ENCODE measurements around the gene SNORC. TPM values are rescaled to one million over a fixed set of nuclear protein-coding genes. Genes with fewer than 3 reads are reported as not detected.

The SNORC gene
- total and polyA plus RNA-seq, 10 of the 15 experiments (the other 5 are each of a cell fraction or from before 2014, with no cell fraction given), result 0.04 to 0.74 (median 0.45) TPM; not detected in 4

DNA sequence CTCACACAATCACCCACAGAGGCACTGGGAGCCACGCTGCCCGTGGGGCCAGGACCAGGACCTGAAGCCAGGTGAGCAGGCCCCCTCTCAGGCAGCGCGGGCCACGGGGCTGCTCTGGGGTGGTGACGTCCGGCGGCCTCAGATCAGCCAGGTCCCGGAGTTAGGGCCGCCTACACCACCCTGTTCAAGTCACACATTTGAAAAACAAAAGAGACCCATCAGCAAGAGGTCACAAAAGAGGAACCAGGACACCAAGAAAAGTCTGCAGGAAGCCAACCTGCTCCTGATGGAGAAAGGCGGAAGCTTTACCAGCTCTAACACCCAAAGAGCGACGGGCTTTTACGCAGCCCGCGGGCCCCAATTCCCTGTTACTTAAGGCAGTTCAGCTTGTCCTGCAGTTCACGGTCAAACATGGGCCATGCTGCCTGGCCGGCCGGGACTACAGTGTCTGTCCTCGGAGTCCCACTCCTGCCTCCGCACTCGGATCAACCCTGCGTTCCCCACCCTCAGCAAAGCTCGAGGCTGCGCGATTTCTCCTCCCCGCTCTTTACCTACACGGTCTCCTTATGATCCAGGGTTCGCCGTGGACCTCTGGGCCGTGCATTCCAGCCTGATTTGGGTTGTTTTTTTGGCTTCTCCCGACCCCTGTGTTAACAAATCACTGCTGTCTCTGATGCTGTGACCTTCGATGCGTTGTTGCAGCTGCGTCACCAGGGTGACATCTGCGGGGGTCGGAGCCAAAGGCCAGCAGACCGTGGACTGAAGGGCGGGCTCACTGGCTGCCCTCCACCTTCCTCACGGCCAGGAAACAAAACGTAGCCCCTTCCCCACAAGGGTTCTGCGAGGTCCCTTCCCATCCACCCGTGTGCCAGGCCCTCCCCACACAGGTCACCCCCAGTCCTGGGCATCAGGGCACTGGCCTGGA is 31.0 kb downstream of the SNORC start:
- FAIRE-seq (no peak), ATAC-seq (no peak), DNase-seq (ENCODE audit: low read depth, low spot score) (no peak)
- H3K4me3 ChIP-seq, result no peak overlapping the region
- no peaks in the 10 kb centered on the region for H3K4me1 ChIP-seq (ENCODE audit: control insufficient read depth, insufficient read depth, low read length)
- H3K4me2 ChIP-seq (ENCODE audit: control insufficient read depth, insufficient read depth), result no peak overlapping the region
- in situ Hi-C loops (cut with MboI), result no loop called here
- ChIA-PET POLR2A (interaction anchor here (0.6 kb wide), 1 partner anchor 404 kb away, joined by 6 read pairs; no protein-coding TSS in a partner anchor), SMC1A (ENCODE audit: uncharacterized antibody, unreplicated experiment) (no interaction called here), CTCF (no interaction called here), RAD21 (ENCODE audit: unreplicated experiment) (no interaction called here)
- no peaks in the 10 kb centered on the region for H4K20me1 ChIP-seq (ENCODE audit: control insufficient read depth, insufficient read depth)
- no peaks in the 10 kb centered on the region for H3K79me2 ChIP-seq (ENCODE audit: control insufficient read depth, insufficient read depth, low read length)
- 57% methylated on average over 39 of the region's 43 CpGs for WGBS (ENCODE audit: insufficient coverage, insufficient replicate concordance, low lambda C conversion rate, missing lambda C conversion rate)
- no peaks in the 10 kb centered on the region for H3K9me3 ChIP-seq (replicated peaks; ENCODE audit: control insufficient read depth, insufficient read depth, low read length)
- H3K27ac ChIP-seq (ENCODE audit: control insufficient read depth, insufficient read depth), result no peak overlapping the region
- no peaks in the 10 kb centered on the region for H3K27me3 ChIP-seq (replicated peaks in 1 of 2; ENCODE audit: control insufficient read depth in 2 of 2, insufficient read depth in 2 of 2, low read length in 1 of 2)
- H2AFZ ChIP-seq (ENCODE audit: control insufficient read depth, low read depth, low read length), result no peak overlapping the region
- no peak overlapping the region for H3K9ac ChIP-seq (ENCODE audit: control insufficient read depth, insufficient read depth, low read length)
- intact Hi-C loops (cut with micrococcal nuclease; ENCODE audit: unreplicated experiment), result no loop called here
- no peaks in the 10 kb centered on the region for H3K36me3 ChIP-seq (ENCODE audit: control insufficient read depth in 2 of 2, insufficient read depth in 2 of 2, low read length in 1 of 2)
- BruUV-seq (replicated peaks), result no TSS peak
- TF ChIP-seq ZNF384 (IDR thresholded peaks at IDR 0.05; ENCODE audit: borderline replicate concordance, low read depth, low read length) (no peak), TCF7 (IDR thresholded peaks at IDR 0.05; ENCODE audit: borderline replicate concordance) (no peak), TARDBP (IDR thresholded peaks at IDR 0.05; ENCODE audit: borderline replicate concordance) (no peak)

DNA sequence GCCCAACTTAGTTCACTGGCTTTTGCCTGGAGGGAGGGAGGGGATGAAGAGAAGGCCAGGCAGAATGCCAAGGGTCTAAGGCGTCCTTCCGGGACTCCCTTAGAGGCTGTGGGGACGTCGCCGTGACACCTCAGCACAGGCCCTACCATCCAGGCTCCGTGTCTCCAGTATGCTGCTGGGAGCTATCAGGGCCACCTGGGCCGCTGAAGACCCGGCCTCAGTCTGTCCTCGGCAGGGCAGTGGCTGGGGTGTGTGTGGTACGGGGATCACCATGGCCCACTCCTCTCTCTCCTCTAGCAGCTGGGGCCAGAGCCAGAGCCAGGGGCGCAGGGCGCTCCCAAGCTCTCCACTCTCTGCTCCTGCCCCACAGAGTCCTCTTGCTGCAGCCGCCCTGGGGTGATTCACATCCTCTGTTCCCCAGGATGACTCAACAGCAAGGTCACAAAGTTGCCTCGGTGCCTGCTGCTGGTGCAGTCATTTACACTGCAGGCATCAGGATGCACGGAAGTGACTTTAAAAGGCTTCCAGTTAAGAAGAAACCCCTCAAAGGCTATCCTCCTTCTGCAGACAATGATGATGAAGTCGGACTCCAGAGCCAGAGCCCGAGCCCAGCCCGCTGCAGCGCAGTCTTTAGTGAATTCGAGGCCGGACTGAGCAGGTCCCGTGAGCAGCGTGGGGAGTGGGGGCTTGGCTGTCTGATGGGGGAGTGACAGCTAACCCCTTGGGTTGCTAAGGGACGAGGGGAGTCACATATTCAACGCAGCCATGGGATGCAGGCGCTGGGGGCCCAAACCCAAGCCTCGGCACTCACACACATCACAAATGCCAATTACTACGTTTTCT is 31.9 kb downstream of the SNORC start:
- in situ Hi-C loops (cut with MboI) (no loop called here), intact Hi-C loops (cut with micrococcal nuclease; ENCODE audit: unreplicated experiment) (no loop called here)
- Histone ChIP-seq H3K27me3 (replicated peaks in 1 of 2; ENCODE audit: control insufficient read depth in 2 of 2, insufficient read depth in 2 of 2, low read length in 1 of 2) (no peaks in the 10 kb centered on the region), H3K27ac (ENCODE audit: control insufficient read depth, insufficient read depth) (no peak overlapping the region), H4K20me1 (ENCODE audit: control insufficient read depth, insufficient read depth) (no peaks in the 10 kb centered on the region), H3K36me3 (ENCODE audit: control insufficient read depth in 2 of 2, insufficient read depth in 2 of 2, low read length in 1 of 2) (no peaks in the 10 kb centered on the region), H3K9ac (ENCODE audit: control insufficient read depth, insufficient read depth, low read length) (no peak overlapping the region), H3K9me3 (replicated peaks; ENCODE audit: control insufficient read depth, insufficient read depth, low read length) (no peaks in the 10 kb centered on the region), H2AFZ (ENCODE audit: control insufficient read depth, low read depth, low read length) (no peak overlapping the region), H3K4me1 (ENCODE audit: control insufficient read depth, insufficient read depth, low read length) (no peaks in the 10 kb centered on the region), H3K4me3 (no peak overlapping the region), H3K4me2 (ENCODE audit: control insufficient read depth, insufficient read depth) (no peak overlapping the region), H3K79me2 (ENCODE audit: control insufficient read depth, insufficient read depth, low read length) (no peaks in the 10 kb centered on the region)
- RAD21 ChIA-PET (ENCODE audit: unreplicated experiment), result no interaction called here
- 55% methylated on average over 28 of the region's 28 CpGs for WGBS (ENCODE audit: insufficient coverage, insufficient replicate concordance, low lambda C conversion rate, missing lambda C conversion rate)
- no peak for ATAC-seq
- no peak for FAIRE-seq
- POLR2A ChIA-PET, result no interaction called here
- DNase-seq (ENCODE audit: low read depth, low spot score), result no peak
- SMC1A ChIA-PET (ENCODE audit: uncharacterized antibody, unreplicated experiment), result no interaction called here
- CTCF ChIA-PET, result interaction anchor here (0.6 kb wide), 1 partner anchor 127 kb away, joined by 3 read pairs; no protein-coding TSS in a partner anchor
- BruUV-seq (replicated peaks), result no TSS peak
- TF ChIP-seq NBN (IDR thresholded peaks at IDR 0.05), result no peak
- TF ChIP-seq NRF1 (conservative IDR thresholded peaks at IDR 0.05; ENCODE audit: low read depth, low read length), result no peak
- no peak for TF ChIP-seq CHD4 (IDR thresholded peaks at IDR 0.05)
- no peak for TF ChIP-seq KAT2A (conservative IDR thresholded peaks at IDR 0.05; ENCODE audit: control insufficient read depth, low read depth, low read length)
- TF ChIP-seq PRDM15 (CRISPR knock-in tag; IDR thresholded peaks at IDR 0.05), result no peak
- no peak for TF ChIP-seq ATF3 (IDR thresholded peaks at IDR 0.05; ENCODE audit: borderline replicate concordance, extremely low read depth, low read depth, low read length)
- TF ChIP-seq FOXM1 (IDR thresholded peaks at IDR 0.05; ENCODE audit: low read depth, low read length), result no peak
- TF ChIP-seq IRF4 (IDR thresholded peaks at IDR 0.05; ENCODE audit: low read depth, low read length), result no peak
- TF ChIP-seq HDGF (IDR thresholded peaks at IDR 0.05), result no peak

All from GM12878 (cell line).